ENCODE data around the gene CLMN. TPM values are rescaled to one million over a fixed set of nuclear protein-coding genes. Genes with fewer than 3 reads are reported as not detected.

CLMN gene
- total and polyA plus RNA-seq, 2 of the 8 experiments (the other 6 are each of a cell fraction or from before 2014, with no cell fraction given), result 1.6 to 8.2 TPM

GRCh38 chr14:95133282-95133681 is 186.4 kb downstream of the CLMN start:
- Histone ChIP-seq H3K4me3 (ENCODE audit: extremely low read depth in 1 of 4, insufficient read depth in 2 of 4, low read depth in 3 of 4, low read length in 4 of 4) (no peak overlapping the region), H2BK5ac (ENCODE audit: low read depth, low read length) (no peak overlapping the region), H3K79me1 (ENCODE audit: low read depth, low read length) (0 out of 2 replicates have a peak, but pooled peaks cover 2% of the 10 kb centered on the region), H2BK12ac (ENCODE audit: low read depth, low read length) (no peak overlapping the region), H3K9me3 (ENCODE audit: insufficient read depth in 2 of 2, low read depth in 1 of 2, low read length in 1 of 2) (no peaks in the 10 kb centered on the region), H2AFZ (ENCODE audit: low read length) (no peak overlapping the region), H2BK120ac (replicated peaks; ENCODE audit: low read depth, low read length) (no peak overlapping the region), H3K9ac (replicated peaks in 1 of 4; ENCODE audit: extremely low read depth in 1 of 4, low read depth in 3 of 4, low read length in 3 of 4) (no peak overlapping the region), H4K5ac (ENCODE audit: insufficient read length, low read depth, low read length) (no peak overlapping the region), H3K4me2 (ENCODE audit: insufficient read depth in 1 of 2, low read depth in 2 of 2, low read length in 2 of 2) (no peak overlapping the region), H4K20me1 (replicated peaks in 1 of 2; ENCODE audit: control insufficient read depth in 1 of 2, insufficient read depth in 2 of 2, low read length in 2 of 2) (peaks cover 0 to 4% of the 10 kb centered on the region in 2 experiments), H3K79me2 (ENCODE audit: control insufficient read depth in 1 of 2, insufficient read depth in 2 of 2, low read length in 2 of 2) (peaks cover 6 to 44% of the 10 kb centered on the region in 2 experiments; a peak in 3 of 4 replicates), H3K4ac (replicated peaks; ENCODE audit: insufficient read length, low read depth, low read length) (no peak overlapping the region), H2BK20ac (ENCODE audit: low read length) (no peak overlapping the region), H3K4me1 (replicated peaks in 1 of 4; ENCODE audit: control insufficient read depth in 3 of 4, insufficient read depth in 4 of 4, low read length in 3 of 4) (peaks cover 2 to 3% (median 2%) of the 10 kb centered on the region in 4 experiments; a peak in 3 of 7 replicates), H2AK5ac (ENCODE audit: low read depth, low read length) (no peak overlapping the region), H3K14ac (ENCODE audit: insufficient read length) (no peak overlapping the region), H3K18ac (ENCODE audit: extremely low read depth, low read length) (no peak overlapping the region), H3K36me3 (ENCODE audit: control insufficient read depth in 2 of 4, insufficient read depth in 4 of 4, low read length in 3 of 4) (peaks cover 0 to 4% (median 0%) of the 10 kb centered on the region in 4 experiments; a peak in 1 of 8 replicates), H4K91ac (replicated peaks; ENCODE audit: insufficient read length, low read length) (no peak overlapping the region), H3K23ac (ENCODE audit: insufficient read length) (no peak overlapping the region), H3K27me3 (replicated peaks in 1 of 4; ENCODE audit: control insufficient read depth in 3 of 4, extremely low read depth in 1 of 4, insufficient read depth in 3 of 4, low read length in 3 of 4) (no peaks in the 10 kb centered on the region), H3K23me2 (ENCODE audit: low read depth, low read length) (no peaks in the 10 kb centered on the region; the same call in 1 of the 2 replicates), H4K8ac (ENCODE audit: extremely low read depth, insufficient read depth, low read length) (no peak overlapping the region), H3K27ac (ENCODE audit: low read depth, low read length) (no peak overlapping the region), H3K56ac (replicated peaks; ENCODE audit: insufficient read length, low read depth, low read length) (no peak overlapping the region), H2BK15ac (ENCODE audit: low read length) (no peak overlapping the region)
- DNase-seq (ENCODE audit: low read depth in 1 of 2, low spot score in 2 of 2) (no peak), FAIRE-seq (no peak)
- 90% methylated on average over 2 of the region's 2 CpGs; no CpG with 5 or more reads in 1 of the 2 experiments for WGBS, 2 experiments (ENCODE audit: extremely low coverage in 1 of 2, insufficient coverage in 1 of 2, insufficient read length in 1 of 2, insufficient replicate concordance in 2 of 2, low coverage in 1 of 2, low lambda C conversion rate in 2 of 2, missing lambda C conversion rate in 1 of 2)
- ChIA-PET CTCF (ENCODE audit: partially characterized antibody) (no interaction called here), POLR2A (ENCODE audit: partially characterized antibody) (no interaction called here)
- no peak for TF ChIP-seq POLR2AphosphoS5 (IDR thresholded peaks at IDR 0.05; ENCODE audit: low read depth, low read length)
- no peak for TF ChIP-seq NRF1 (IDR thresholded peaks at IDR 0.05; ENCODE audit: low read depth, low read length)
- no peak for TF ChIP-seq RNF2 (IDR thresholded peaks at IDR 0.05; ENCODE audit: borderline replicate concordance, low read depth, low read length, missing control alignments, poor library complexity, severe bottlenecking)
- no peak for TF ChIP-seq SP1 (IDR thresholded peaks at IDR 0.05; ENCODE audit: low read depth, low read length)
- no peak for TF ChIP-seq SUZ12 (IDR thresholded peaks at IDR 0.05; ENCODE audit: low read length)
- TF ChIP-seq CHD1 (IDR thresholded peaks at IDR 0.05; ENCODE audit: low read depth, low read length), result no peak
- TF ChIP-seq FOSL1 (IDR thresholded peaks at IDR 0.05; ENCODE audit: insufficient read depth, low read depth, low read length), result no peak
- TF ChIP-seq CREB1 (IDR thresholded peaks at IDR 0.05), result no peak
- TF ChIP-seq SRF (IDR thresholded peaks at IDR 0.05; ENCODE audit: low read depth, low read length), result no peak
- TF ChIP-seq EP300 (IDR thresholded peaks at IDR 0.05; ENCODE audit: borderline replicate concordance in 1 of 2, low read depth in 2 of 2, low read length in 2 of 2), result no peak
- TF ChIP-seq TAF1 (IDR thresholded peaks at IDR 0.05; ENCODE audit: low read depth, low read length), result no peak
- TF ChIP-seq MAX (IDR thresholded peaks at IDR 0.05), result no peak
- no peak for TF ChIP-seq NANOG (IDR thresholded peaks at IDR 0.05; ENCODE audit: insufficient read depth, low read depth, low read length, poor library complexity, severe bottlenecking)
- TF ChIP-seq MAFK (IDR thresholded peaks at IDR 0.05; ENCODE audit: low read depth, low read length), result no peak
- no peak for TF ChIP-seq TCF12 (IDR thresholded peaks at IDR 0.05; ENCODE audit: low read depth, low read length)

All from H1 (cell line).